HCT116 (cell line): ENCODE data around the gene CSTPP1. TPM values are rescaled to one million over a fixed set of nuclear protein-coding genes. Genes with fewer than 3 reads are reported as not detected.

Experiments
- ATAC-seq: fragments of 200-7000 bp; cut with Tn5 transposase; 2 replicates; pipeline ENCODE4 v1.9.1; 2020; ENCODE audit warnings: mild to moderate bottlenecking, moderate library complexity
- BruUV-seq: library from RNA; stranded (reverse); fragments of 400-500 nt; replicated peaks from 2 replicates; lab custom pipeline; 2021; lab: Mats Ljungman, UMichigan
- CTCF ChIA-PET: fragments of 300-600 bp; sonication (Branson Sonifier 250); formaldehyde crosslinking; loops from one replicate; lab custom pipeline; 2021; ENCODE audit warnings: antibody characterized with exemption; lab: Charles Lee
- POLR2A ChIA-PET: fragments of 300-600, 350-600 bp; sonication (Branson Sonifier 250); formaldehyde crosslinking; loops from one replicate; lab custom pipeline; 2021; ENCODE audit warnings: antibody characterized with exemption; lab: Charles Lee
- RAD21 ChIA-PET, 2 experiments: fragments of 300-600 bp; sonication (Branson Sonifier 250); formaldehyde crosslinking; loops; one replicate each; lab custom pipeline; 2023; ENCODE audit warnings: low total read pairs in 2 of 2; ENCODE audit not compliant: uncharacterized antibody in 2 of 2, unreplicated experiment in 2 of 2, low non-redundant PET in 1 of 2; lab: Charles Lee
- DNase-seq: peaks from one replicate; pipeline ENCODE4 v3.0.0-alpha.2; 2010; ENCODE audit warnings: low read depth, low spot score
- H2AFZ ChIP-seq: fragments of 200-600 bp; shearing (Covaris generic), sonication (generic); 2 replicates; pipeline ENCODE4 v1.6.1; 2017; ENCODE audit warnings: low read depth, mixed run types, mixed read lengths, antibody characterized with exemption, low read length; ENCODE audit not compliant: poor library complexity, severe bottlenecking
- H3K27ac ChIP-seq: 2 replicates; pipeline ENCODE4 v1.5.1; 2012; ENCODE audit warnings: low read depth, low read length
- H3K27me3 ChIP-seq: fragments of 200-600 bp; sonication (generic); 2 replicates; pipeline ENCODE4 v1.6.1; 2016; ENCODE audit warnings: mixed run types, low read length, mixed read lengths; ENCODE audit not compliant: insufficient read depth
- H3K36me3 ChIP-seq, 2 experiments: fragments of 200-500 bp in 1 of 2; fragments of 200-600 bp in 1 of 2; sonication (Bioruptor generic) in 1 of 2; sonication (generic) in 1 of 2; 2 replicates each; pipeline versions ENCODE4 v1.5.1 to v1.6.1; 2014 to 2016; ENCODE audit warnings: low read length in 2 of 2, inconsistent platforms in 1 of 2, mixed read lengths in 1 of 2, mixed run types in 1 of 2; ENCODE audit not compliant: insufficient read depth in 2 of 2, control insufficient read depth in 1 of 2
- H3K4me1 ChIP-seq, 2 experiments: fragments of 200-600 bp in 1 of 2; sonication (generic) in 1 of 2; 2 replicates each; pipeline versions ENCODE4 v1.5.1 to v1.6.1; 2012 to 2017; ENCODE audit warnings: low read length in 2 of 2, inconsistent platforms in 1 of 2, mild to moderate bottlenecking in 1 of 2, mixed read lengths in 1 of 2, mixed run types in 1 of 2, moderate library complexity in 1 of 2; ENCODE audit not compliant: insufficient read depth in 2 of 2, control insufficient read depth in 1 of 2
- H3K4me2 ChIP-seq: fragments of 200-600 bp; sonication (generic); 2 replicates; pipeline ENCODE4 v1.6.1; 2017; ENCODE audit warnings: mixed run types, low read length, mixed read lengths
- H3K4me3 ChIP-seq, 2 experiments: fragments of 200-600 bp in 1 of 2; sonication (generic) in 1 of 2; replicated peaks in 1 of 2; 2 replicates each; pipeline ENCODE4 v1.5.1; 2011 to 2016; ENCODE audit warnings: low read length in 2 of 2, control low read depth in 1 of 2, low read depth in 1 of 2, mild to moderate bottlenecking in 1 of 2, mixed read lengths in 1 of 2, mixed run types in 1 of 2
- H3K79me2 ChIP-seq: fragments of 200-600 bp; sonication (generic); 2 replicates; pipeline ENCODE4 v1.6.1; 2017; ENCODE audit warnings: mild to moderate bottlenecking, mixed run types, low read length, moderate library complexity, mixed read lengths; ENCODE audit not compliant: insufficient read depth
- H3K9ac ChIP-seq: fragments of 200-600 bp; sonication (generic); 2 replicates; pipeline ENCODE4 v1.6.1; 2016; ENCODE audit warnings: low read length, mixed read lengths
- H3K9me2 ChIP-seq: fragments of 200-600 bp; sonication (generic), shearing (Covaris generic); 2 replicates; pipeline ENCODE4 v1.6.1; 2017; ENCODE audit warnings: mixed run types, mild to moderate bottlenecking, moderate library complexity; ENCODE audit not compliant: insufficient read depth
- H3K9me3 ChIP-seq, 2 experiments: fragments of 200-500 bp in 1 of 2; fragments of 200-600 bp in 1 of 2; sonication (Bioruptor generic) in 1 of 2; sonication (generic) in 1 of 2; 2 replicates each; pipeline ENCODE4 v1.6.1; 2014 to 2017; ENCODE audit warnings: low read length in 2 of 2, mixed read lengths in 2 of 2, inconsistent platforms in 1 of 2, low read depth in 1 of 2, mild to moderate bottlenecking in 1 of 2, mixed run types in 1 of 2, moderate library complexity in 1 of 2; ENCODE audit not compliant: control insufficient read depth in 1 of 2, insufficient read depth in 1 of 2
- H4K20me1 ChIP-seq: fragments of 200-600 bp; sonication (generic), shearing (Covaris generic); 2 replicates; pipeline ENCODE4 v1.6.1; 2017; ENCODE audit warnings: mixed run types, mild to moderate bottlenecking, moderate library complexity; ENCODE audit not compliant: insufficient read depth
- CBX3 ChIP-seq: IDR thresholded peaks from 2 replicates; pipeline ENCODE4 v1.6.1; 2012; ENCODE audit warnings: low read depth
- CEBPB ChIP-seq: IDR thresholded peaks from 2 replicates; pipeline ENCODE4 v1.6.1; 2012; ENCODE audit warnings: low read depth
- EGR1 ChIP-seq: IDR thresholded peaks from 2 replicates; pipeline ENCODE4 v1.6.1; 2012; ENCODE audit warnings: low read depth
- ELF1 ChIP-seq: IDR thresholded peaks from 2 replicates; pipeline ENCODE4 v1.6.1; 2012; ENCODE audit warnings: low read depth, borderline replicate concordance
- EZH2 ChIP-seq: fragments of 200-600 bp; sonication (generic); IDR thresholded peaks from 2 replicates; pipeline ENCODE4 v1.6.1; 2017; ENCODE audit warnings: antibody characterized with exemption, mixed run types
- FOSL1 ChIP-seq: IDR thresholded peaks from 2 replicates; pipeline ENCODE4 v1.6.1; 2012; ENCODE audit warnings: low read depth
- JUND ChIP-seq: IDR thresholded peaks from 2 replicates; pipeline ENCODE4 v1.6.1; 2012
- SIN3A ChIP-seq: IDR thresholded peaks from 2 replicates; pipeline ENCODE4 v1.6.1; 2012; ENCODE audit warnings: low read depth
- SP1 ChIP-seq: IDR thresholded peaks from 2 replicates; pipeline ENCODE4 v1.6.1; 2012; ENCODE audit warnings: low read depth
- SRF ChIP-seq: IDR thresholded peaks from 2 replicates; pipeline ENCODE4 v1.6.1; 2012; ENCODE audit warnings: low read depth
- ZBTB33 ChIP-seq: IDR thresholded peaks from 2 replicates; pipeline ENCODE4 v1.6.1; 2011; ENCODE audit warnings: mild to moderate bottlenecking, low read length, moderate library complexity; ENCODE audit not compliant: insufficient replicate concordance; ENCODE audit errors: extremely low read depth
- ZNF274 ChIP-seq: fragments of 200-500 bp; sonication (Bioruptor generic); IDR thresholded peaks from 2 replicates; pipeline ENCODE4 v1.6.1; 2014; ENCODE audit warnings: mild to moderate bottlenecking, low read depth, low read length, inconsistent platforms
- intact Hi-C: fragments of 100-400 bp; cut with micrococcal nuclease; formaldehyde crosslinking; loops from 2 replicates; pipeline ENCODE4 v1.10.0; 2022
- microRNA-seq: library from miRNA; unstranded; fragments of <30 nt; microRNA quantifications from one replicate; pipeline ENCODE4, GENCODE V29; 2016; ENCODE audit warnings: borderline number of aligned reads
- total RNA-seq: library from RNA; stranded (reverse); gene quantifications from one replicate; pipeline ENCODE4 v1.2.1, GENCODE V29; 2021; ENCODE audit not compliant: unreplicated experiment

CSTPP1 gene
- total RNA-seq, 1 experiment from 2014 or later = 24.7 TPM

- CTCF ChIA-PET = no interaction called here
- no peaks in the 10 kb centered on the region for H3K27me3 ChIP-seq
- peaks cover 7 to 20% of the 10 kb centered on the region in 2 experiments for H3K4me1 ChIP-seq
- H3K4me2 ChIP-seq = no peak overlapping the region
- H3K36me3 ChIP-seq = no peaks in the 10 kb centered on the region
- no peak overlapping the region for H3K27ac ChIP-seq
- intact Hi-C loops = no loop called here
- no peak overlapping the region for H3K4me3 ChIP-seq
- no peak for TF ChIP-seq ZBTB33
- TF ChIP-seq ELF1 = no peak
- no peak for TF ChIP-seq JUND
- TF ChIP-seq FOSL1 = no peak
- TF ChIP-seq CBX3 = no peak
- TF ChIP-seq EGR1 = no peak
- TF ChIP-seq EZH2 = no peak
- no peak for TF ChIP-seq SIN3A
- no peak for TF ChIP-seq SRF
- TF ChIP-seq ZNF274 = no peak
- no peak for TF ChIP-seq CEBPB
- no peak for TF ChIP-seq SP1
- no TSS peak for BruUV-seq
- H3K9ac ChIP-seq = no peak overlapping the region
- RAD21 ChIA-PET = no interaction called here
- H4K20me1 ChIP-seq = no peaks in the 10 kb centered on the region
- no peaks in the 10 kb centered on the region for H3K9me2 ChIP-seq
- H3K9me3 ChIP-seq = no peaks in the 10 kb centered on the region
- no peak overlapping the region for H2AFZ ChIP-seq
- POLR2A ChIA-PET = no interaction called here
- H3K79me2 ChIP-seq = no peaks in the 10 kb centered on the region
- DNase-seq (no peak), ATAC-seq (no peak)
These were observed 272.1 kb downstream of the CSTPP1 start for GRCh38 chr11:47208628-47209027.

Small RNA genes within 50 kb of the gene (microRNA-seq; reads per million reads assigned to microRNA genes)
- gene MIR6745 = not detected

Other genes with a start within 250 kb of the CSTPP1 start
- 36.9 TPM for gene ARHGAP1, start 236.1 kb upstream of the CSTPP1 start, total RNA-seq
- 14.4 TPM for gene ZNF408, start 235.7 kb upstream of the CSTPP1 start, total RNA-seq
- gene F2, start 217.5 kb upstream of the CSTPP1 start, total RNA-seq = 0.47 TPM
- gene CKAP5, start 90.5 kb upstream of the CSTPP1 start, total RNA-seq = 166 TPM
- 7.4 TPM for gene LRP4, start 18.2 kb upstream of the CSTPP1 start, total RNA-seq
- gene ARFGAP2, start 240.1 kb downstream of the CSTPP1 start, total RNA-seq = 73.5 TPM
- gene PACSIN3, start 249.7 kb downstream of the CSTPP1 start, total RNA-seq = 63.1 TPM